Gastrocnemius medialis (tissue), 4 donors: ENCODE measurements around the gene OAT.

ENCODE experiments used
- POLR2A ChIP-seq, 2 donors: fragments of 450-650 bp; IDR thresholded peaks; one replicate each; pipeline ENCODE4 v1.6.1; 2017; ENCODE audit warnings: antibody characterized with exemption in 2 of 2, mild to moderate bottlenecking in 2 of 2, moderate library complexity in 2 of 2
- TF ChIP-seq, protein P1 (sequence below), 5 experiments: fragments of 450-650 bp in 3 of 5; fragments of 200-600 bp in 2 of 5; sonication (generic) in 2 of 5; IDR thresholded peaks in 4 of 5; conservative IDR thresholded peaks in 1 of 5; 1 replicate in 4 of 5; 2 replicates in 1 of 5; pipeline ENCODE4 v1.5.1; 2016 to 2019; ENCODE audit warnings: antibody characterized with exemption in 5 of 5, mild to moderate bottlenecking in 3 of 5, moderate library complexity in 3 of 5

DNA sequence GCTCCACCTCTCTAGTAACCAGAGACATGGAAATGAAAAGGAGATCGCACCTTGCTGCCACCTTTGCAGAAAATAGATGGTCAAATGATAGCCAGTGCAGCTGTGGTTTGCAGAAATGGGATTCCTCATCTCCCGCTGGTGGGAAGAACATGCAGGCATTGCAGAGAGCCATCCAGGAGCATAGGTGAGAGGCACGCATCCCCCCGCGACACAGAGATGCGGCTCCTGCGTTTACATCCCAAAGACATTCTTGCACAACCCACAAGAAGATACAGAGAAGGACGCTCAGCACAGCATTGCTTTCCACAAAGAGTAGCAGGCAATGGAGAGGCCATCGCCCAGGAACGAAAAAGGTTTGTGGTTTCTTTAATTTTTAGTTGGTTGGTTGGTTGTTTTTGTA lies 56.2 kb downstream of the OAT start:
- no peak for TF ChIP-seq POLR2A (IDR thresholded peaks at IDR 0.05)
- TF ChIP-seq, protein P1, sequence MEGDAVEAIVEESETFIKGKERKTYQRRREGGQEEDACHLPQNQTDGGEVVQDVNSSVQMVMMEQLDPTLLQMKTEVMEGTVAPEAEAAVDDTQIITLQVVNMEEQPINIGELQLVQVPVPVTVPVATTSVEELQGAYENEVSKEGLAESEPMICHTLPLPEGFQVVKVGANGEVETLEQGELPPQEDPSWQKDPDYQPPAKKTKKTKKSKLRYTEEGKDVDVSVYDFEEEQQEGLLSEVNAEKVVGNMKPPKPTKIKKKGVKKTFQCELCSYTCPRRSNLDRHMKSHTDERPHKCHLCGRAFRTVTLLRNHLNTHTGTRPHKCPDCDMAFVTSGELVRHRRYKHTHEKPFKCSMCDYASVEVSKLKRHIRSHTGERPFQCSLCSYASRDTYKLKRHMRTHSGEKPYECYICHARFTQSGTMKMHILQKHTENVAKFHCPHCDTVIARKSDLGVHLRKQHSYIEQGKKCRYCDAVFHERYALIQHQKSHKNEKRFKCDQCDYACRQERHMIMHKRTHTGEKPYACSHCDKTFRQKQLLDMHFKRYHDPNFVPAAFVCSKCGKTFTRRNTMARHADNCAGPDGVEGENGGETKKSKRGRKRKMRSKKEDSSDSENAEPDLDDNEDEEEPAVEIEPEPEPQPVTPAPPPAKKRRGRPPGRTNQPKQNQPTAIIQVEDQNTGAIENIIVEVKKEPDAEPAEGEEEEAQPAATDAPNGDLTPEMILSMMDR (IDR thresholded peaks at IDR 0.05 in 4 of 5, conservative IDR thresholded peaks at IDR 0.05 in 1 of 5), result no peak
